ENCODE results near the gene OGFR. TPM values are rescaled to one million over a fixed set of nuclear protein-coding genes. Genes with fewer than 3 reads are reported as not detected.

OGFR gene
- total RNA-seq, 1 donor from 2014 or later, result 7.0 TPM

- peak overlapping the region; percentile 31 for H3K4me2 ChIP-seq
- no peak overlapping the region for H2AFZ ChIP-seq (replicated peaks)
- no peaks in the 10 kb centered on the region for H4K20me1 ChIP-seq (ENCODE audit: low read depth)
- H3K27ac ChIP-seq, result peak overlapping the region; percentile 81
- H3K79me2 ChIP-seq (ENCODE audit: low read depth), result no peaks in the 10 kb centered on the region
- no peaks in the 10 kb centered on the region for H3K27me3 ChIP-seq
- Mint-ChIP-seq H3K9me3 (no peaks in the 10 kb centered on the region), H3K4me1 (peaks cover 28% of the 10 kb centered on the region), H3K4me3 (no peak overlapping the region), H3K27ac (peak overlapping the region; percentile 60), H3K36me3 (no peaks in the 10 kb centered on the region), H3K27me3 (ENCODE audit: insufficient read depth, low read depth) (peaks cover 9% of the 10 kb centered on the region)
- H3K36me3 ChIP-seq, result no peaks in the 10 kb centered on the region
- H3K9ac ChIP-seq, result no peak overlapping the region
- no peak for TF ChIP-seq EZH2 (IDR thresholded peaks at IDR 0.05)
- TF ChIP-seq CTCF (IDR thresholded peaks at IDR 0.05), result no peak
- no peak for TF ChIP-seq EZH2phosphoT487 (IDR thresholded peaks at IDR 0.05)
- peaks cover 10% of the 10 kb centered on the region for H3F3A ChIP-seq (ENCODE audit: low read depth)
- peaks cover 15% of the 10 kb centered on the region for H3K4me1 ChIP-seq
- no peak overlapping the region for H3K4me3 ChIP-seq
- no peaks in the 10 kb centered on the region for H3K9me3 ChIP-seq (ENCODE audit: low read depth)
- no peak for DNase-seq (ENCODE audit: low spot score)
These were observed 19.2 kb upstream of the OGFR start for GRCh38 chr20:62785393-62785792.

GRCh38 chr20:62786157-62786556 lies 18.5 kb upstream of the OGFR start:
- H3K4me2 ChIP-seq, result peak overlapping the region; percentile 31
- no peaks in the 10 kb centered on the region for H3K27me3 ChIP-seq
- peak; percentile 61 for DNase-seq (ENCODE audit: low spot score)
- no peaks in the 10 kb centered on the region for H3K9me3 Mint-ChIP-seq
- H3K79me2 ChIP-seq (ENCODE audit: low read depth), result no peaks in the 10 kb centered on the region
- TF ChIP-seq EZH2phosphoT487 (IDR thresholded peaks at IDR 0.05), result no peak
- no peak for TF ChIP-seq CTCF (IDR thresholded peaks at IDR 0.05)
- TF ChIP-seq EZH2 (IDR thresholded peaks at IDR 0.05), result no peak
- peaks cover 12% of the 10 kb centered on the region for H3K4me1 ChIP-seq
- no peaks in the 10 kb centered on the region for H3K9me3 ChIP-seq (ENCODE audit: low read depth)
- H4K20me1 ChIP-seq (ENCODE audit: low read depth), result no peaks in the 10 kb centered on the region
- peaks cover 10% of the 10 kb centered on the region for H3K27me3 Mint-ChIP-seq (ENCODE audit: insufficient read depth, low read depth)
- H2AFZ ChIP-seq (replicated peaks), result no peak overlapping the region
- no peaks in the 10 kb centered on the region for H3K36me3 ChIP-seq
- peak overlapping the region; percentile 81 for H3K27ac ChIP-seq
- H3K27ac Mint-ChIP-seq, result peak overlapping the region; percentile 74
- no peak overlapping the region for H3K4me3 ChIP-seq
- no peaks in the 10 kb centered on the region for H3K36me3 Mint-ChIP-seq
- no peak overlapping the region for H3K4me3 Mint-ChIP-seq
- H3F3A ChIP-seq (ENCODE audit: low read depth), result peaks cover 10% of the 10 kb centered on the region
- no peak overlapping the region for H3K9ac ChIP-seq
- peaks cover 24% of the 10 kb centered on the region for H3K4me1 Mint-ChIP-seq

DNA sequence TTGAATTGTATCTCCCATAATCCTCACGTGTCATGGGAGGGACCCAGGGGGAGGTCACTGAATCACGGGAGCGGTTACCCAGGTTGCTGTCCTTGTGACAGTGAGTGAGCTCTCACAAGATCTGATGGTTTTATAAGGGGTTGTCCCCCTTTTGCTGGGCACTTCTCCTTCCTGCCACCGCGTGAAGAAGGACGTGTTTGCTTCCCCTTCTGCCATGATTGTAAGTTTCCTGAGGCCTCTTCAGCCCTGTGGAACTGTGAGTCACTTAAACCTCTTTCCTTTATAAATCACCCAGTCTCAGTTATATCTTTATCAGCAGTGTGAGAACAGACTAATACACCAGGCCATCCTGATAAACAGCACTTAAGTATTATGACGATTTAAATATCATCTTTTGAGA lies 17.3 kb upstream of the OGFR start:
- H3K27ac Mint-ChIP-seq, result no peak overlapping the region
- Histone ChIP-seq H4K20me1 (ENCODE audit: low read depth) (no peaks in the 10 kb centered on the region), H3K4me2 (no peak overlapping the region), H3F3A (ENCODE audit: low read depth) (peaks cover 10% of the 10 kb centered on the region), H3K4me3 (no peak overlapping the region), H2AFZ (replicated peaks) (no peak overlapping the region), H3K27me3 (peaks cover 5% of the 10 kb centered on the region), H3K79me2 (ENCODE audit: low read depth) (no peaks in the 10 kb centered on the region), H3K9me3 (ENCODE audit: low read depth) (no peaks in the 10 kb centered on the region), H3K27ac (no peak overlapping the region), H3K4me1 (peaks cover 12% of the 10 kb centered on the region), H3K9ac (no peak overlapping the region), H3K36me3 (no peaks in the 10 kb centered on the region)
- H3K4me3 Mint-ChIP-seq, result no peak overlapping the region
- peaks cover 29% of the 10 kb centered on the region for H3K4me1 Mint-ChIP-seq
- no peaks in the 10 kb centered on the region for H3K9me3 Mint-ChIP-seq
- H3K27me3 Mint-ChIP-seq (ENCODE audit: insufficient read depth, low read depth), result peaks cover 16% of the 10 kb centered on the region
- no peak for DNase-seq (ENCODE audit: low spot score)
- TF ChIP-seq EZH2phosphoT487 (IDR thresholded peaks at IDR 0.05) (no peak), CTCF (IDR thresholded peaks at IDR 0.05) (no peak), EZH2 (IDR thresholded peaks at IDR 0.05) (no peak)
- no peaks in the 10 kb centered on the region for H3K36me3 Mint-ChIP-seq

Measured in neural progenitor cell (in vitro differentiated cells).